GM19395 (cell line): ENCODE measurements around the gene NME1.
"Not testable (repeated sequence)": the region's sequence is repeated elsewhere in the genome, so short reads cannot be mapped to it uniquely, and the experiment has no call there.

Experiments
- ATAC-seq: cut with Tn5 transposase; IDR thresholded peaks from one replicate; pipeline ENCODE4 v1.9.1; 2021; ENCODE audit warnings: mild to moderate bottlenecking, moderate library complexity; ENCODE audit not compliant: unreplicated experiment

The NME1 gene

GRCh38 chr17:51153210-51154072, at the start of gene NME1:
NME1 (plus strand) TSS chr17:51153559; CDS start chr17:51155655, 2,096 bp downstream.
- ATAC-seq, result peak; percentile 95

- no peak for ATAC-seq
Observed at GRCh38 chr17:51107778-51108177, 45.6 kb upstream of the NME1 start.

GRCh38 chr17:51112303-51113222, 40.8 kb upstream of the NME1 start:
- peak; percentile 58 for ATAC-seq

- ATAC-seq, result no peak
Observed at GRCh38 chr17:51115179-51115578, 38.2 kb upstream of the NME1 start.

- ATAC-seq, result no peak
Observed at GRCh38 chr17:51118330-51119195, 34.8 kb upstream of the NME1 start.

- ATAC-seq, result peak; percentile 26
Observed at GRCh38 chr17:51119415-51120356, 33.7 kb upstream of the NME1 start.

GRCh38 chr17:51120357-51120738, 33.0 kb upstream of the NME1 start:
- ATAC-seq, result peak; percentile 42

- peak; percentile 62 for ATAC-seq
Observed at GRCh38 chr17:51120739-51121619, 32.4 kb upstream of the NME1 start, which contains the start of gene SPAG9. SPAG9 (minus strand) TSS chr17:51120868; CDS start chr17:51120656, 212 bp downstream.

- peak; percentile 42 for ATAC-seq
Observed at GRCh38 chr17:51121620-51122472, 31.5 kb upstream of the NME1 start.

GRCh38 chr17:51122473-51123115, 30.8 kb upstream of the NME1 start:
- ATAC-seq, result not testable (repeated sequence)

- no peak for ATAC-seq
Observed at GRCh38 chr17:51124640-51125503, 28.5 kb upstream of the NME1 start.

- ATAC-seq, result no peak
Observed at GRCh38 chr17:51128076-51128475, 25.3 kb upstream of the NME1 start.

GRCh38 chr17:51132964-51133319, 20.4 kb upstream of the NME1 start:
- ATAC-seq, result peak; percentile 57

- ATAC-seq, result no peak
Observed at GRCh38 chr17:51133365-51133764, 20.0 kb upstream of the NME1 start.

GRCh38 chr17:51135956-51136355, 17.4 kb upstream of the NME1 start:
- no peak for ATAC-seq

GRCh38 chr17:51142597-51142996, 10.8 kb upstream of the NME1 start:
- ATAC-seq, result no peak
